Measurements from ENCODE around the gene CLCN5. TPM values are rescaled to one million over a fixed set of nuclear protein-coding genes. Genes with fewer than 3 reads are reported as not detected.
A peak's percentile ranks its signal among the peaks of the same experiment; 100 is the strongest.

Gene CLCN5
- total and polyA plus RNA-seq, 12 donors: 0.83 to 3.6 (median 1.6) TPM

- H3K27me3 ChIP-seq: peaks cover 0 to 6% (median 0%) of the 10 kb centered on the region in 7 donors
- no peaks in the 10 kb centered on the region for H3K9me3 ChIP-seq
- H3K4me1 ChIP-seq: peaks cover 0 to 36% (median 5%) of the 10 kb centered on the region in 9 donors
- H3K36me3 ChIP-seq: no peaks in the 10 kb centered on the region
- TF ChIP-seq, protein P1, sequence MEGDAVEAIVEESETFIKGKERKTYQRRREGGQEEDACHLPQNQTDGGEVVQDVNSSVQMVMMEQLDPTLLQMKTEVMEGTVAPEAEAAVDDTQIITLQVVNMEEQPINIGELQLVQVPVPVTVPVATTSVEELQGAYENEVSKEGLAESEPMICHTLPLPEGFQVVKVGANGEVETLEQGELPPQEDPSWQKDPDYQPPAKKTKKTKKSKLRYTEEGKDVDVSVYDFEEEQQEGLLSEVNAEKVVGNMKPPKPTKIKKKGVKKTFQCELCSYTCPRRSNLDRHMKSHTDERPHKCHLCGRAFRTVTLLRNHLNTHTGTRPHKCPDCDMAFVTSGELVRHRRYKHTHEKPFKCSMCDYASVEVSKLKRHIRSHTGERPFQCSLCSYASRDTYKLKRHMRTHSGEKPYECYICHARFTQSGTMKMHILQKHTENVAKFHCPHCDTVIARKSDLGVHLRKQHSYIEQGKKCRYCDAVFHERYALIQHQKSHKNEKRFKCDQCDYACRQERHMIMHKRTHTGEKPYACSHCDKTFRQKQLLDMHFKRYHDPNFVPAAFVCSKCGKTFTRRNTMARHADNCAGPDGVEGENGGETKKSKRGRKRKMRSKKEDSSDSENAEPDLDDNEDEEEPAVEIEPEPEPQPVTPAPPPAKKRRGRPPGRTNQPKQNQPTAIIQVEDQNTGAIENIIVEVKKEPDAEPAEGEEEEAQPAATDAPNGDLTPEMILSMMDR (IDR thresholded peaks at IDR 0.05): no peak
- peak in 1 of 2 donors; percentile 8 for DNase-seq
- H3K4me3 ChIP-seq: peak overlapping the region; percentile 41 to 75 (median 64)
- peak overlapping the region; percentile 43 to 90 (median 82) for H3K27ac ChIP-seq
- ATAC-seq: peak in 7 of 8 donors; percentile 6 to 59 (median 42)
- WGBS, 2 donors: 7 to 22% methylated on average over 20 to 28 of the region's 28 CpGs
- intact Hi-C loops (cut with DNase I): loop anchor here in 1 of 10 donors (5.0 kb wide), 1 partner anchor 39 kb away; no protein-coding TSS in a partner anchor
These were observed 44.1 kb upstream of the CLCN5 start for GRCh38 chrX:49878128-49878833.

GRCh38 chrX:49878834-49879655 is 43.4 kb upstream of the CLCN5 start, which contains the start of gene USP27X:
TSS of gene USP27X (plus strand) at chrX:49879484. CDS start at chrX:49880308, 824 bp downstream.
- 0 to 1% methylated on average over 23 to 57 of the region's 60 CpGs for WGBS, 2 donors
- Histone ChIP-seq H3K36me3 (no peaks in the 10 kb centered on the region), H3K4me3 (peak within 1 kb of the TSS; percentile 41 to 75 (median 64)), H3K4me1 (peaks cover 0 to 36% (median 5%) of the 10 kb centered on the region in 9 donors), H3K9me3 (no peaks in the 10 kb centered on the region), H3K27me3 (peaks cover 0 to 6% (median 0%) of the 10 kb centered on the region in 7 donors), H3K27ac (peak within 1 kb of the TSS; percentile 43 to 90 (median 82))
- ATAC-seq (peak; percentile 91 to 96 (median 94)), DNase-seq (peak; percentile 71 to 78)
- intact Hi-C loops (cut with DNase I): loop anchor here in 1 of 10 donors (5.0 kb wide), 1 partner anchor 38 kb away; no protein-coding TSS in a partner anchor
- TF ChIP-seq, protein P1 (IDR thresholded peaks at IDR 0.05): peak; percentile 13 to 70 (median 48)

DNA sequence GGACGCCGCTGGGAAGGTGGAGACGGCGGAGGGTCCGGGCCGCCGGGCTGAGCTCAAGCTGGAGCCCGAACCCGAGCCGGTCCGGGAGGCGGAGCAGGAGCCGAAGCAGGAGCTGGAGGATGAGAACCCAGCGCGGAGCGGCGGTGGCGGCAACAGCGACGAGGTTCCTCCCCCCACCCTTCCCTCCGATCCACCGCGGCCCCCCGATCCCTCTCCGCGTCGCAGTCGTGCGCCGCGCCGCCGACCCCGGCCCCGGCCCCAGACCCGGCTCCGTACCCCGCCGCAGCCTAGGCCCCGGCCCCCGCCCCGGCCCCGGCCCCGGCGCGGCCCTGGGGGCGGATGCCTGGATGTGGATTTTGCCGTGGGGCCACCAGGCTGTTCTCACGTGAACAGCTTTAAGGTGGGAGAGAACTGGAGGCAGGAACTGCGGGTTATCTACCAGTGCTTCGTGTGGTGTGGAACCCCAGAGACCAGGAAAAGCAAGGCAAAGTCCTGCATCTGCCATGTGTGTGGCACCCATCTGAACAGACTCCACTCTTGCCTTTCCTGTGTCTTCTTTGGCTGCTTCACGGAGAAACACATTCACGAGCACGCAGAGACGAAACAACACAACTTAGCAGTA is 42.6 kb upstream of the CLCN5 start:
- Histone ChIP-seq H3K4me3 (peak overlapping the region; percentile 41 to 75 (median 64)), H3K27ac (peak overlapping the region; percentile 43 to 90 (median 82)), H3K9me3 (no peaks in the 10 kb centered on the region), H3K4me1 (peaks cover 0 to 36% (median 5%) of the 10 kb centered on the region in 9 donors), H3K27me3 (peaks cover 0 to 6% (median 0%) of the 10 kb centered on the region in 7 donors), H3K36me3 (no peaks in the 10 kb centered on the region)
- ATAC-seq: peak in 5 of 8 donors; percentile 3 to 33 (median 12)
- WGBS, 2 donors: 5 to 6% methylated on average over 21 to 43 of the region's 55 CpGs
- TF ChIP-seq, protein P1 (IDR thresholded peaks at IDR 0.05): no peak
- no peak for DNase-seq
- intact Hi-C loops (cut with DNase I): loop anchor here in 1 of 10 donors (5.0 kb wide), 1 partner anchor 38 kb away; no protein-coding TSS in a partner anchor
